Esophagus mucosa (tissue), 1 donor: ENCODE data around the gene KATNIP. TPM values are rescaled to one million over a fixed set of nuclear protein-coding genes. Genes with fewer than 3 reads are reported as not detected.

ENCODE experiments used
- ATAC-seq: fragments of 200-7000 bp; cut with Tn5 transposase; one replicate; pipeline ENCODE4 v1.9.1; 2020
- total RNA-seq: library from RNA; stranded (reverse); gene quantifications from one replicate; pipeline ENCODE4 v1.2.4, GENCODE V29; 2023
- donor health status: DM: yes; HTN: yes; CAD: no.

The KATNIP gene
- total RNA-seq, result 21.0 TPM

DNA sequence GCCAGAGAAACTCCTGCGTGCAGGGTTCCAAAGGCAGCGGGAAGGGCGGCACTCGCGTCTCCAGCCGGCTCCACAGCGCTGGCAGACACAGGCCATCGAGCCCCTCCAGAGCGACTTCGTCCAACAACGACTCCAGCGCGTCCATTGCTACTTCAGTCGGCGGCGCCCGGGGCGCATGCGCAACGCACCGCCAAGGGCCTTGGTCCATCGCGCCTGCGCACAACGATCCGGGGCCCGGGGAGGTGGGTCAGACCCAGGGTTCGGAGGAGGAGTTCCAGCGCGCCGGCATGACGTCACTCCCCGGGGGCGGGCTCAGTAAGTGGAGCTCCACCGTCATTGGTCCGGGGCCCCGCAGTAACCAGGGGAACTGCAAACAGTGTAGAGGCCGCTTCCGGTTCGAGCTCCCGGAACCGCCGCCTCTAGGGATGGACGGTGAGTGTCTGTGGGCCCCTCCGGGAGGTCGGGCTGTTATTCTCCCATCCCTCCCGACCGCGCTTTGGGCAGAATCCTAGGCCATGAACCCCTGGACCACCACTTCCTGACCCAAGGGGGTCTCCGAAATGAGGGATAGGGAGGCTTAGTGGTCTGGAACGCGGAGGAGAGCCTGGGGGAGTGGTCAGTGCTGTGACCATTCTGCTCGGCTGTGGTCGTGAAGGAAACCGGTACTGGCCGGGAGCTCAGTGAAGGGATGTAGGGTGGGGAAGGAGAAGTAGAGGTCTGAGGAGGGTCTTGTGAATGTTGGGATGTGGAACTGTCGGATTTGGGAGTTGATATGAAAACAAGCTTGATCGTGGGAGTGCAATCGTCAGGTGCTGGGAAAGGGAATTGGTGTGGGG lies at the start of gene KATNIP, which contains the start of gene GTF3C1:
Gene KATNIP, plus strand, starts transcription at position 399 of the 836 bp plus-strand sequence. Its CDS starts 27 bp downstream, at position 426.
Gene GTF3C1, minus strand, starts transcription at position 168 of the 836 bp plus-strand sequence. Its CDS starts 23 bp downstream, at position 145.
- ATAC-seq, result peak; percentile 99

DNA sequence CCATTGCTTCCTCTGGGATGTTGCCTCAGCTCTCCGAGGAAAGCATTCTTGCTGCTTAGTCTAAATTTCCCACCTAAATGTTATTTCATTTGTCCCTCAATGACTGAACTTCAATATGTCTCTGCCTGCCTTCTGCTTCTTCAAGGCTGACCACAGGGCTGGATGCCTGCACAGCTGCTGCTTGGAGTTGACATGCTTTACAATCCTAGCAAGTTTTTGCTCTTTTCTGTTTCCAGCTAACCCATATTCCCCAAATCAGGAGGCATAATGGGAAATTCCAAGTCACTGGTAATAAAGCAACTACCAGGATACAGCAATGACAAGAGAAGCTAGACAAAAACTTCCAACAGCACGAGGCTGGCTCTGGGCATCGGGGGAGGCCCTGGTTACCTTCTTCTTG lies 49.1 kb upstream of the KATNIP start:
- no peak for ATAC-seq

DNA sequence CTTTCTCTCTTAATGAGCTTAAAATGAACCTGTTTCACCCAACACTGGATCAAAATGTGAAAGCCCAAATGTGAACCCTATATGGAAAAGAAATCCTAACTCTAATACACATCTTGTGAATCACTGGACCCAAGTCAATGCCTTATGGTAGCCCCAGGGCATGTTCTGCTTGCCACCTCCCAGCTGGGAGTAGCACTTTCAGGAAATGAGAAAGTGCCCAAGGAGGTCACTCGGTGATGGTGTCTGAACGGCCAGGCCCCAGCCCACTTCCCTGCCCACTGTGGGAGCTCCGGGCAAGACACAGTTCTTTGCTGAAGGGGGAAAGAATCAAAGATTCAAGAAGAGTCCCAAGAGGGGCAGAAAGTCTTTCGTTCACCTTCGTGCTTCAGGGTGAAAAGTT lies 46.3 kb upstream of the KATNIP start:
- ATAC-seq, result no peak

DNA sequence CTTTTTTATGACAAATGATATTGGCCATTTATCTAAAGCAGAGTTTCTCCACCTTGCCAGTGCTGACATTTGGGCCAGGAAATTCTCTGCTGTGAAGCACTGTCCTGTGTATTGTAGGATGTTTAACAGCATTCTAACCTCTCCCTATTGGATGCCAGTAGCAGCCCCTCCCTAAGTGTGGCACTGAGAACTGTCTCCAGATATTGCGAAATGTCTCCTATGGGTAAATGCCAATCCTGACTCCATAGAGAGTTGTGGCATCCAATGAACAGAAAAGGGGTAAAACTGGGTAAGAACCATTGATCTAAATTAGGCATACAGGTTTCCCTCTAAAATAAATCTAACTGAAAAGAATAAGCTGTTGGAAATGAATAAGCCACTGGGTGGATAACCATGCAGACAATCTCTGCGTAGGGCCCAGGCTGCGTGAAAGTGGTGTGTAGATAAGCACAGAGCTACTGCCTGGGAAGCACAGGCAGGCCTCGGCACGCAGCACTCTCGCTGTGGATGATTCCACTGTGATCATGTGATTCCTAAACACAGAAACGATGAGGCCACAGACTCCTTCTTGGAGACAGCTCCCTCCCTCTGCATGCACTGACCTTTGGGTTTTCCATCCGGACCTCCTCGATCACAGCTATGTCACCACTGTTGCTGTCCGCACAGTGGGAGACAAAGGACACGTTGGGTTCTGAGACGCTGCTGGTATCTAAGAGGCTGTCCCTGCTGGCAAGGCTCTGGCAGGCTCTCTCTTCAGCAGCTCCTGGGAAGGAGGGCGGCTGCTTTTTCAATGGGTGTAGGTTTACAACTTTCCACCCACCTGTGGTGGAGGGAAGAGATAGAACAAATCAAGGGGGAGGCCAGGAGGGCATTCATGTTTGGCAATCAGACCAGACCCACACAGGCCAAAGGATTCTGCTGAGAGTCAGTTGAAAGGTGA lies 44.4 kb upstream of the KATNIP start:
- ATAC-seq, result peak; percentile 84

DNA sequence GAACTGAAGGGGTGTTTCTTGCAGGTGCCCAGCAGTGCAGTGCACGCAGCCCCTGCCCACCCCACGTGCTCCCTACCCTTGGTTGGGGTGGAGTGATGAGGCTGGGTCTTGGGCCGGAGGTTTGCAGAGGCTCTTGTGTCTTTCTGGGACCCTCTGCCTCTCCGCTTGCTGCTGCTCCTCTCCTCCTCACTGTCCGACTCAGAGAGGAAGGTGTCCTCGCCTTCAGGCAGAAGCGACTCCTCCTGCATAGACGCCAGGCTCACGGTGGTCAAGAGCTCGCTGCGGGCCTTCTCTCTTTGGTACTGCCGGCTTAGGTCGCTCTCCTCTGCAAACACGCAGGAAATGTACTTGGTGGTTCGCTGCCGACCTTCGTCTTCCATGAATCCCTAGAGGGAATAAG lies 43.2 kb upstream of the KATNIP start:
- ATAC-seq, result no peak

DNA sequence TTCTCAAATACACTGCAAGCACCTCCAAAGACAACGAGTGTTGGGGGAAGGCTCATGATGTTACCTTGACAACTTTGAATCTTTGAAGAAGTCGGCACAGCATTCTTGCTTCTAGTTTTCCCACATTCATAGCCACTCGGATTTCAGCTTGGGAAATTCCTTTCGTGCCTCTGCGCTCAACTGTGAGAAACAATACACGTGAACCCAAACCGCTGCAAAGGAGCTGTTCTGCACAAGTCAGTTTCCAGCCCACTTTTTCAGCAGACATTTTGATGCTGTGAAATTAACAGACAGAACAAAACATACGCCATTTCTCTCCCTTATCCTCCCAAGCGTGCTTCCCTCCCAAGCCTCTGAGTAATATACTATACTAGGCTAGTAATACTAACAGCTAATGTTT lies 41.5 kb upstream of the KATNIP start:
- ATAC-seq, result no peak

DNA sequence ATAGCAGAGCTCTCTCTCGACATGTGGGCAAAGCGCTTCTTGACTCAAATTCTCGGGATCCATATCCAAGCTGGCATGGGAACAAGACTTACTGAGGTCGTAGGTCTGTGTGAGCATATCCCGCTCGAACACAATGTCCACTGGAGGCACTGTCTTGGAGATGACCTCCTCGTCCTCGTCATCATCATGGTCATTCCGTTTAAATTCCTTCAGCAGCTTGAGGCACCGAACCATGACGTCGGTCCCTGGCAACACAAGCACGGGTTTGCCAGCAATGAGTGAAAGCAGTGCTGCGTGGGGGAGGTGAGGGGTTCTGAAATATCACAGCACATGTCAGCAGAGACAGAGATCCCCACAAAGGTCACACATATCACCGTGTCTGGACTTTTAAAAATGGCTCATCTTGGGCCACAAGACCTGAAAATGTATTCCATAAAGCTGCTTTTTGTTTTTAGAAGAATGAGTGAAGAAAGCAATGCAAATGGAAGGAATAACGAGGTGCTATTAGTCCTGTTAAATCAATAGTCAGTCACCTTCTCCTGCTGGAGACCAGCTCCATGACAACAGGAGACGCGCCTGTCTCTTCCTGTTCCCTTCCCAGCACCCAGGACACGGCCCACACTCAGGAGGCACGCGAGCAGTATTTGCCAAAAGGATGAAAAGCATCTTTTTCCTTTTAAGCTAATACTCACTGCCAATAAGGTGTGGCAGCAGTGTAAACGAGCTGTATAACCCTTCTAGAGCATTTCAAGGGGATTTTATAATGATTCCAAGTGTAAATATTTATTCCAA lies 38.1 kb upstream of the KATNIP start:
- ATAC-seq, result no peak

DNA sequence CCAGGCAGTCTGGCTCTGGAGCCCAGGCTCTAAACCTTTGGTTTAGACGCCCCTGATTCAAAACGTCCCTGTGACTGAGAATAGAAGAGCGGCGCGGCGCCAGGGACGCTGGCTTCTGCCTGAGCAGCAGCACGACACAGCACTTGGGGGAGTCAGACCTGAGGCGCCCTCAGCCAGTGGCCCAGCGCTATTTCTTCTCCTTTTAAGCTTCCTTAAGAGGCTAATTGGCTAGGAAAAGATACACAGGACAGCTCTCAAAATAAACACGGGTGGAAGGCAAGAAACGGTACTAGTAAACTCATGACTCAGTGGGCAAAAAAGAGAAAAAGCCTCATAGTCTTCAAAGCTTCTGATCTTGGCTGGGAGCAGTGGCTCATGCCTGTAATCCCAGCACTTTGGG lies 35.1 kb upstream of the KATNIP start:
- ATAC-seq, result no peak

DNA sequence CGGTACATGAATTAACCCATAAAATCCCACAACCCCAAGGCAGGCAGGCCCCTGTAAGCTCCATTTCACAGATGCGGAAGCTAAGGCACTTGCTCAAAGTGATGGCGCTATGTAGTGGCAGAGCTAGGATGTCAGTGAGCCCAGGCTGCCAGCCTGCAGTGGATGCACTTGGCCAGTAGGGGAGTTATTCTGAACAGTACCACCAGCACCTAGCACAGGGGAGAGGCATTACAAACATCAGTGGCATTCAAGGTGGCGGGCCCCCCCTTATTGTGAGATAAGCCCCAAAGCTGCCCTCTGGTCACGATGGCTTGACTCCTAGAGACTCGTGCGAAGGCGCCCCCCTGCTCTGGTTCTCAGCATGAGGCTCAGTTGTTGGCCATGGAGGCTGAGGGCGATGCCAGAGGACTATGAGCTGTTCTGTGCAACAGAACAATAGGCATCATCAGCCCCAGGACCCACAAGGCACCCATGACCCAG lies 34.0 kb upstream of the KATNIP start:
- ATAC-seq, result peak; percentile 72

DNA sequence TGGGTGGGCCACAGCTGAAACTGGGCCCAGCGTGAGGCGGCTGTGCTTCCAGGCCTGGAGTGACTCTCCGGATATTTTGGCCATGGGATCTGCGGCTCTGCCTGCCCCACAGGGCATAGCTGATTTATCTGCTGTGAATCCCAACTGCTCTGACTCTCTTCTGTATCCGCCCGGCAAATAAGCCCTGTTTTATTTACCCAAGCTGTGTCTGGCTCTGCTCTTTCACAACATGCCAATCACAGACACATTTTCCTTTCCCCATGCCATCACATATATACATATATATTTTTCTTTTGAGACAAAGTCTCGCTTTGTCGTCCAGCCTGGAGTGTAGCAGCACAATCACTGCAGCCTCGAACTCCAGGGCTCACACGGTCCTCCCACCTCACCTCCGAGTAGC lies 33.6 kb upstream of the KATNIP start:
- ATAC-seq, result no peak

DNA sequence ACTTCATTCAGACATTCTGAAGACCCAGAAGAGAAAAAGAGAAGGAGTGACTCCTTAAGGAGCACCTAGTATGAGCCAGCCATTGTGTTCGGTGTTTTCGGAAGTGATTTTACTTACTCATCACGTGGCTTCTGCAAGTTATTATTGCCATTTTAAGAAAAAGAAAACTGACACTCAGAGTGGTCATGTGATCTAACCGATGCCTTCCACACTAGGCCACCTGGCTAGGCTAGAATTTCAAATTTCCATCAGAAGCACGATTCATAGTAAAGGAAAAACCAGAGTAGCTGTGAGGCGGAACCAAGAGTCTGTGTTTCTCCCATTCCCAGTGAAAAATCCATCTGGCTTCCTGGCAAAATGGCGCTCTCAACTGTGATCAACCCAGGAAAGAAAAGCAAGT lies 32.3 kb upstream of the KATNIP start:
- ATAC-seq, result no peak

DNA sequence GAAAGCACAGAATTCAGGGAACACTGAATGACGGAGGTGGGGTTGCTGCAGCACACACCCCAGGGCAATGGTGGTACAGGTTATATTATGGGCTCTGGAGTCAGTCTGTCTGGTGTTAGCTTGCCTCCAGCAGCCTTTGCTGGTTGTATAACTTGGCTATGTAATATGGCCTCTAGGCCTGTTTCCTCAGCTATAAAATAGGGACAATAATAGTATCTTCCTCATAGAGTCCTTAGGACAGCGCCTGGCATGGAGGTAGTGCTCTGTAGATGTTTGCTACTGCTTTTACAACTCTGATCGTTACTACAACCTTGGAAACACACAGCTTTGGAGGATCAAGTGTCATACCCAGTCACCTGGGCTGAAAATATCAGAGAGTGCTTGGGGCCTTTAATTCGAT lies 31.7 kb upstream of the KATNIP start:
- no peak for ATAC-seq

DNA sequence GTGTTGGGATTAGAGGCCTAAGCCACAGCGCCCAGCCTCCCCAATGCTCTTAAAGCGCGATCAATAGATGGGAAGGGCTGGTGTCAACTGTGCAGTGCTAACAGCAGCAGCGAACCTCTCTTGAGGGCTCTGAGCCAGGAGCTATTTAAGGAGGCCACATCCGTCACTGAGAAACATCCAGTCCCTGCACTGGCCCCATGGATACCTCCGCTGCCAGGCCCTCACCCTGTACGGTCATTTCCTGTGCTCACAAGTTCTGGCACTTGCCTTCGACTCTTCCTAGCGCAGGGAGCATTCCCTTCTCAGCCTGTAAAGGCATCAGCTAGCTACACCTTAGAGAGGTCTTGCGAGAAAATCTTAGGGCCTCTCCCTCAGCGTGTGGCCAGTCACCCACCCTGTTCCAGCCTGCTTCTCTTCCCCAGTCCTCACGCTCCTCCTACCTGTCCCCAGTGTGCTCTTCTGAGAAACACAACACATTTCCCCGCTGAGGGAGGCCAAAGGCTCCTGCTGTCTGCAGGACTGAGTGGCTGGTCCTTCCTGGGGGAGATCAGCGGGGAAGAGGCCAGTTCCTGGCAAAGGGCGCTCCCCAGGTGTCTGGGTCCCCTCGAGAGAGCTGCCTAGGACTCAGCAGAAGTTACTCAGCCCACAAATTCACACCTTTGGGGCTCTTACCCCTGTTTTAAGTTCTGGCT lies 28.8 kb upstream of the KATNIP start:
- ATAC-seq, result peak; percentile 55

DNA sequence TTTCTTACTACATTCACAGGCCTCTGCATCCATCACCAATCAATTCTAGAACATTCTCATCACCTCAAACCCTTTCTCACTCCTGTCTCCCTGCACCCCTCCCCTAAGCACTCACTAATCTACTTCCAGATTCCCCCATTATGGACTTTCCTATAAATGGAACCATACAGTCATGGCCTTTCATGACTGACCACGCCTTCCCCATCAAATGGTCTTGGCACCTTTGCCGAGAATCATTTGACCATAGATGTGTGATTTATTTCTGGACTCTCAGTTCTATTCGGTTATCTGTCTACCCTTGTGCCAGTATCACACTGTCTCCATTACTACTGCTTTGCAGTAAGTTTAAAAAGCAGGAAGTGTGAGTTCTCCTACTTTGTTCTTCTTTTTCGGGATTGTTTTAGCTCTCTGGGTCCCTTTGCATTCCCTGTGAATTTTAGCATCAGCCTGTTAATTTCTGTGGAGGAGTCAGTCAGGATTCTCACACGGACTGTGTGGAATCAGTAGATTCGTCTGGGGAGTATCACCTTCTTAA lies 27.7 kb upstream of the KATNIP start:
- ATAC-seq, result no peak

DNA sequence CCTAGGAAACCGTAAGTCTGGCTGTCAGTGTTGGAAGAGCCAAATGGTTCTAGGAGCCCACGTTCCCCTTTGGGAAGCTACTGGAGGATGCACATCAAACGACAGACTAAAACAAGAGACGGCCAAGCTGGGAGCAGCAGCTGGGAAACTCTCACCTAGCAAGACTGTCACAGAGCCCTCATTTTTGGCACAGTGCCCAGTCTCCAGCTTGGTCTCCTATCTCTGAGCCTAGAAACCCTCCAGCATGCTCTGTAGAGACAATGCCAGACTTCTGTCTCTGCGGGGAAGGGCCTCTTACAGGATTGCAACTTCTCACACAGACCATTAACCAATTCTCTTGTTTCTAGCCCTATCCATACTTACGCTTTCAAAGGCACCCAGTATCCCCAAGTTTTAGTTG lies 23.8 kb upstream of the KATNIP start:
- no peak for ATAC-seq

DNA sequence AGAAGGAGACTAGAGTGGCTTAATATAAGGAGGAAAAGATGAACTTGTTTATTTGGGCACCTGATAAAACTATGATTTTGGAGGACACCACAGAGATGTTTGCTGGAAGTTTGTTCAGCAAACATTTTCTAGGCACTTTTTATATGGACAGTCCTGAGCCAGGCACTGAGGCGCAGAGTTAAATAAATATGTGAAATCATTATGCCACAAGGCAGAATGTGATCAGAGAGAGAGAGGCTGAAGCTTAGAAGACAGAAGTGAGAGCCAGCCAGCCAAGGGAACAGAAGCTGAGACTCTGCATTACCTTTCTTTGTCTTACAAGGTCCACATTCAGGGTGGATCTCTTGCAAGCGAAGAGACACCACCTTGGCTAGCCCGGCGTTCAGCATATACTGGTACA lies 21.6 kb upstream of the KATNIP start:
- ATAC-seq, result no peak

DNA sequence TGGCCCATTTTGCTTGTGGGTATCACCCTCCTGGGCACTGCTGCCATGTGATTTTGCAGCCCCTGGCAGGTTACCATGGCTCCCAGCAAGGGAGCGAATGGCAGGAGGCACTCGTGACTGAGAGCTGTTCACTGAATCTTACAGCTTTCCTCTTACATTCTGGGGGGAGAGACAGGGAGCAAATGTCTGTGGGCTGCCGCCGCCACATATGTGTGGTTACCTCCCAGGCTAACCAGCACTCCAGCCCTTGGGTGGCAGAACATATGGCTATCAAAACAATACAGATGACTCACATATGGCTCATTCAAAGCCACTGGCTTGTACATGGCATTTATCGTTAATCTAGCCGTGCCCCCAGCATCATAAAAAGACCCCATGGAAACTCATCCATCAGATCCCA lies 20.0 kb upstream of the KATNIP start:
- peak; percentile 13 for ATAC-seq

DNA sequence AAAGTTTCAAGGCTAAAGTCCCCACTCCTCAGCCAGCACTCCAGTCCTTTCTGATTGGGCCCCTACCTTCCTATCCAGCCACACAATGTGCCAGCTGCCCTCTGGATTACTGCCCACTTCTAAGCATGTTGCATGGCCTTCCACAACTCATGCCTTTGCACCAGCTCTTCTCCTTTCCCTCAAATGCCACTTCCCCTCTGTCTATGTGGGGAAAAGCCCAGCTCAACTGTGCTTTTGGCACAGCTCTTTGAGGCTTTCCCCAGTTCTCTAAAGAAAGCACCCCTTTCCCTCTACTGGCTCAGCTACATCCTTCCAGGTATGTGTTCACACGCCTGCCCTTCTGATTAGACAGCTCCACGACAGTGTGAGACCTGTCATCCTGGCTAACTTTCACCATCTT lies 18.8 kb upstream of the KATNIP start:
- no peak for ATAC-seq

DNA sequence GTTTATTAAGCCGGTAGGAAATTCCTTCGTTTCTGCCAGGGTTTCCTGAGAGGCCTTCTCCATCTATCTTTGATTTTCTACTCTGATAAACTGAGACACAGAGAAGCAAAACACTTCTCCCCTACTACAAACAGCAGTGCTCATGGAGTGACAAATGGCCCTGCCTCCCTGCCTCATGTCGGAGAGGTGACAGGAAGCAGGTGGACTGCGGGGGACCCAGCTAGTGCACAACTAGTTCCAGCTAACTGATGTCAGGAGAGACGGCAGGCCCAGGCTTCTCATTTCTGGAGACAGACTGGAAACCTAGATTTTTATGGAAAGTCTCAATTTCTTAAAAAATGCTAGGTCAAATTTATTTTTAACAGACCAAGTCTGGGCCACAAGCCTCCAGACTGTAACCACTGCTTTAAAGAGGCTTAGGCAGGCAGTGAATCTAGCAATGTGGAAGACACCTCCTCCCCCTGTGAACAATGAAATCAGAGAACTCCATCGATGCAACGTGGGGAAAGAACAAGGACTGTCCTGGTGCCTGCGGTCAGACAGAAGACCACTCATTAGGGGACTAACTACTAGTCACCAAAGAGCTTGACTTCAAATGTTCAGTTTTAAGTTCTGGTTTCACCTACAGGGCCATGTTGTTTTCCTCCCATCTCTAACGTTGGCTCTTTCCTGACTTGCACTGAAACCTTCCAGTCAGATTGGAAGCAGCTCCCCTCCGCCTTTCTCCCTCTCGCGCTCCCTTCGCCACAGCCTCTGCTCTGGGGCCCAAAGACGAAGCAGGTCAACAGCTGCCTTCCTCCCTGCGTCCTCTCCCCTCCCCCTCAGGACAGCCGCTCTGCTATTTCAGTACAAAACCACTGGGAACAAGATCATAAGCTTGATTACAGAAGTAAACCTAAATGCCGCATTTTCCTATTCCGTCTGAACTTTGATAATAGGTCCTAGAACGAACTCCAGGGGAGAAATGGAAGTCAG lies 17.8 kb upstream of the KATNIP start:
- ATAC-seq, result no peak

DNA sequence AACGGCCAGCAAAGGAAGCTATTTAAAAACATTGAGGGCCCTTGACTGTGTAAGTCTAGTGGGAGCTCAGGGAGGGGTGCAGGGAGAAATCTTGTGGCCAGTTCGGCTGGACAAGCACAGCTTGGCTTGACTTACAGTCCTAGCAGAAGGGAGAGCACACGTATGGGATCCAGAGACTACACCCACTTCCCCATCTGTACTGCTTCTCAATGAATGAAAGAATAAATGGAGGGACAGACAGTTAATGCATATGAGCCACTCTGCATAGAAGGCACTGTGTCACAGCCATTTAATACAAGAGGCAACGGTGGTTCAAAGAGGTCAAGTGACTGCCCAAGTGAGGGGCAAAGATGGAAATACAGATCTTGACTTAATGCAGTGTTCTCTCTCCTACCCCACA lies 15.7 kb upstream of the KATNIP start:
- no peak for ATAC-seq
